Liver (tissue), 9 donors: ENCODE results near the gene SLC49A3. TPM values are rescaled to one million over a fixed set of nuclear protein-coding genes. Genes with fewer than 3 reads are reported as not detected.

ENCODE experiments used
- DNase-seq: peaks from one replicate; pipeline ENCODE4 v3.0.0-alpha.2; 2017; ENCODE audit warnings: low spot score
- H3K27ac ChIP-seq, 2 donors: one replicate each; pipeline ENCODE4 v1.7.0; 2013; ENCODE audit warnings: inconsistent platforms in 2 of 2, low read length in 2 of 2, control low read depth in 1 of 2, low read depth in 1 of 2, mild to moderate bottlenecking in 1 of 2
- H3K27me3 ChIP-seq, 4 donors: one replicate each; pipeline versions ENCODE4 v1.6.1 to v1.7.0; 2013; ENCODE audit warnings: low read length in 3 of 4, inconsistent platforms in 1 of 4, mild to moderate bottlenecking in 1 of 4, moderate library complexity in 1 of 4; ENCODE audit not compliant: control insufficient read depth in 4 of 4, insufficient read depth in 4 of 4
- H3K36me3 ChIP-seq, 4 donors: one replicate each; pipeline versions ENCODE4 v1.6.1 to v1.7.0; 2013; ENCODE audit warnings: low read length in 3 of 4, mild to moderate bottlenecking in 3 of 4, low read depth in 1 of 4, moderate library complexity in 1 of 4; ENCODE audit not compliant: control insufficient read depth in 4 of 4, insufficient read depth in 3 of 4
- H3K4me1 ChIP-seq, 4 donors: one replicate each; pipeline versions ENCODE4 v1.6.1 to v1.7.0; 2013; ENCODE audit warnings: low read length in 3 of 4, mild to moderate bottlenecking in 3 of 4, moderate library complexity in 1 of 4; ENCODE audit not compliant: control insufficient read depth in 4 of 4, insufficient read depth in 4 of 4
- H3K4me3 ChIP-seq, 3 donors: one replicate each; pipeline versions ENCODE4 v1.6.1 to v1.7.0; 2013; ENCODE audit warnings: low read length in 3 of 3, control low read depth in 1 of 3, low read depth in 1 of 3, mild to moderate bottlenecking in 1 of 3
- H3K9ac ChIP-seq, 2 donors: one replicate each; pipeline ENCODE4 v1.7.0; 2013; ENCODE audit warnings: low read length in 2 of 2, mild to moderate bottlenecking in 2 of 2, moderate library complexity in 2 of 2, control low read depth in 1 of 2, low read depth in 1 of 2
- H3K9me3 ChIP-seq, 4 donors: one replicate each; pipeline versions ENCODE4 v1.6.1 to v1.7.0; 2013; ENCODE audit warnings: low read length in 3 of 4; ENCODE audit not compliant: control insufficient read depth in 4 of 4
- ATF3 ChIP-seq: IDR thresholded peaks from 2 replicates; pipeline ENCODE4 v1.6.1; 2016; ENCODE audit warnings: antibody characterized with exemption
- CTCF ChIP-seq: fragments of 150-350 bp; IDR thresholded peaks from 2 replicates; pipeline ENCODE4 v1.5.1; 2017; ENCODE audit warnings: improper control_type of control experiment, low read depth, low read length; ENCODE audit not compliant: missing input control
- EGR1 ChIP-seq, 2 donors: IDR thresholded peaks; 2 replicates each; pipeline ENCODE4 v1.6.1; 2016 to 2018; ENCODE audit warnings: antibody characterized with exemption in 2 of 2, low read depth in 2 of 2
- FOXA1 ChIP-seq: IDR thresholded peaks from 2 replicates; pipeline ENCODE4 v1.6.1; 2016; ENCODE audit warnings: antibody characterized with exemption
- FOXA2 ChIP-seq: IDR thresholded peaks from 2 replicates; pipeline ENCODE4 v1.6.1; 2016; ENCODE audit warnings: antibody characterized with exemption
- GABPA ChIP-seq, 2 donors: IDR thresholded peaks in 1 of 2; conservative IDR thresholded peaks in 1 of 2; 2 replicates each; pipeline ENCODE4 v1.6.1; 2016; ENCODE audit warnings: antibody characterized with exemption in 2 of 2, mild to moderate bottlenecking in 1 of 2, moderate library complexity in 1 of 2
- HNF4A ChIP-seq, 2 donors: conservative IDR thresholded peaks; 2 replicates each; pipeline ENCODE4 v1.6.1; 2016; ENCODE audit warnings: antibody characterized with exemption in 2 of 2, mild to moderate bottlenecking in 2 of 2
- HNF4G ChIP-seq: IDR thresholded peaks from 2 replicates; pipeline ENCODE4 v1.6.1; 2016; ENCODE audit warnings: antibody characterized with exemption
- JUND ChIP-seq, 2 donors: IDR thresholded peaks; 2 replicates each; pipeline ENCODE4 v1.6.1; 2016; ENCODE audit warnings: antibody characterized with exemption in 2 of 2
- RAD21 ChIP-seq, 2 donors: IDR thresholded peaks; 2 replicates each; pipeline ENCODE4 v1.6.1; 2016; ENCODE audit warnings: antibody characterized with exemption in 2 of 2, mild to moderate bottlenecking in 2 of 2
- REST ChIP-seq: IDR thresholded peaks from 2 replicates; pipeline ENCODE4 v1.6.1; 2016; ENCODE audit warnings: antibody characterized with exemption, mild to moderate bottlenecking
- SP1 ChIP-seq: IDR thresholded peaks from 2 replicates; pipeline ENCODE4 v1.6.1; 2018; ENCODE audit warnings: antibody characterized with exemption, mild to moderate bottlenecking
- TAF1 ChIP-seq: conservative IDR thresholded peaks from 2 replicates; pipeline ENCODE4 v1.6.1; 2016; ENCODE audit warnings: antibody characterized with exemption, mild to moderate bottlenecking
- WGBS: extraction: QIAGEN DNeasy Blood & Tissue Kit; methylation state at CpG from one replicate; pipeline ENCODE4 v1.1.7; 2013; 5-methylcytosine and 5-hydroxymethylcytosine counted together
- polyA plus RNA-seq, 2 donors: library from polyadenylated mRNA; stranded (reverse) in 1 of 2; unstranded in 1 of 2; fragments of 200-250 nt in 1 of 2; fragments of >200 nt in 1 of 2; fragmentation: Nextera tagmentation in 1 of 2; extraction: Ambion mirVana in 1 of 2; gene quantifications; one replicate each; pipeline versions ENCODE4 v1.2.1 to v1.2.3, GENCODE V29; 2013 to 2015
- total RNA-seq, 2 donors: library from RNA; depleted of rRNA; stranded (reverse); fragments of >200 nt; gene quantifications; one replicate each; pipeline ENCODE4 v1.2.3, GENCODE V29; 2014
- TF ChIP-seq, protein P1 (sequence below): IDR thresholded peaks from 2 replicates; pipeline ENCODE4 v1.6.1; 2016; ENCODE audit warnings: antibody characterized with exemption
- TF ChIP-seq, protein P2 (sequence below): IDR thresholded peaks from 2 replicates; pipeline ENCODE4 v1.6.1; 2016; ENCODE audit warnings: antibody characterized with exemption
- donor health status: healthy.
- donor health status: healthy.
- donor health status: healthy.
- donor health status: healthy.
- donor health status: healthy.

SLC49A3 gene
- total and polyA plus RNA-seq, 4 donors, result 0.40 to 3.6 (median 2.0) TPM

DNA sequence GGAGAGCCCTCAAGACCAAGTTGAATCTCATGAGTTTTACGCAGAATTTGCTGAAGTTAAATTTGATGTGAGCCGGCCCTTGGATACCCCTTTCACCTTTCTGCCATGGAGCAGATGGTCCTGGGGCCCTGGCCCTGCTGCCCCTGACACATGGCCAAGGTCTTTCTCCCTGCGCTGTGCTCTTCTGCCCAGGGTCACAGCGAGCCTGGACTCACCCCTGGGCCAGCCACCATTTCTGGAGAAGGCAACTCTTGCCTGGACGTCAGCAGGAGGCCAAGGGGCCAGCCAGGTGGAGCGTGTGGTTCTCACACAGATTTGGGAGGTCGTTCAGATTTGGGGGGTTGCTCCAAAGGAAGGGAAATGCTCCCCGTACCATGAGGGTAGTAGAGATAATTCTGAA is 46.6 kb upstream of the SLC49A3 start:
- no peaks in the 10 kb centered on the region for H3K27me3 ChIP-seq
- TF ChIP-seq FOXA1, result no peak
- TF ChIP-seq RAD21 (IDR thresholded peaks at IDR 0.05), result no peak
- TF ChIP-seq CTCF, result no peak
- TF ChIP-seq TAF1, result no peak
- no peak for TF ChIP-seq REST
- TF ChIP-seq, protein P1, sequence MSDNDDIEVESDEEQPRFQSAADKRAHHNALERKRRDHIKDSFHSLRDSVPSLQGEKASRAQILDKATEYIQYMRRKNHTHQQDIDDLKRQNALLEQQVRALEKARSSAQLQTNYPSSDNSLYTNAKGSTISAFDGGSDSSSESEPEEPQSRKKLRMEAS, result no peak
- TF ChIP-seq HNF4G, result no peak
- H3K9me3 ChIP-seq, result no peaks in the 10 kb centered on the region
- H3K27ac ChIP-seq, result no peak overlapping the region
- 97% methylated on average over 8 of the region's 8 CpGs for WGBS
- DNase-seq, result no peak
- no peaks in the 10 kb centered on the region for H3K4me1 ChIP-seq
- H3K36me3 ChIP-seq, result peaks cover 29 to 73% (median 42%) of the 10 kb centered on the region in 4 donors
- no peak overlapping the region for H3K9ac ChIP-seq
- no peak overlapping the region for H3K4me3 ChIP-seq

DNA sequence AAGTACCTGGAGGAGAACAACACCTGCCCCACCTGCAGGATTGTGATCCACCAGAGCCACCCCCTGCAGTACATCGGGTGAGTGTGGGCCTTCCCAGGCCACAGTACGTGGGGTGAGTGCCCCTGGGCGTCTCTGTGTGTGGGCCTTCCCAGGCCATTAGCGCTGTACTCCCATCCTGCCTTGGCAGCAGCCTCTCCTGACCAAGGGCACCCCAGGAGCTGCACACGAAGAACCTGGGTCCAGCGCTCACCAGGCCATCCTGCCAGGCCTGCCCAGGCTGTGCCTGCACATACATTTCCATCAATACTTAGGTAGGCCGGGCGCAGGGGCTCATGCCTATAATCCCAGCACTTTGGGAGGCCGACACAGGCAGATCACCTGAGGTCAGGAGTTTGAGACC is 46.0 kb upstream of the SLC49A3 start:
- no peak overlapping the region for H3K4me3 ChIP-seq
- no peaks in the 10 kb centered on the region for H3K4me1 ChIP-seq
- H3K36me3 ChIP-seq, result peaks cover 28 to 68% (median 41%) of the 10 kb centered on the region in 4 donors
- no peak overlapping the region for H3K9ac ChIP-seq
- WGBS, result 95% methylated on average over 9 of the region's 9 CpGs
- no peaks in the 10 kb centered on the region for H3K27me3 ChIP-seq
- TF ChIP-seq JUND (IDR thresholded peaks at IDR 0.05) (no peak), ATF3 (no peak), GABPA (IDR thresholded peaks at IDR 0.05 in 1 of 2, conservative IDR thresholded peaks at IDR 0.05 in 1 of 2) (no peak), EGR1 (IDR thresholded peaks at IDR 0.05; ENCODE audit: low read depth in 2 of 2) (no peak), SP1 (no peak), HNF4A (conservative IDR thresholded peaks at IDR 0.05) (no peak), RAD21 (IDR thresholded peaks at IDR 0.05) (no peak), REST (no peak), HNF4G (no peak), FOXA2 (no peak), CTCF (no peak)
- TF ChIP-seq, protein P1, result no peak
- TF ChIP-seq, protein P2, sequence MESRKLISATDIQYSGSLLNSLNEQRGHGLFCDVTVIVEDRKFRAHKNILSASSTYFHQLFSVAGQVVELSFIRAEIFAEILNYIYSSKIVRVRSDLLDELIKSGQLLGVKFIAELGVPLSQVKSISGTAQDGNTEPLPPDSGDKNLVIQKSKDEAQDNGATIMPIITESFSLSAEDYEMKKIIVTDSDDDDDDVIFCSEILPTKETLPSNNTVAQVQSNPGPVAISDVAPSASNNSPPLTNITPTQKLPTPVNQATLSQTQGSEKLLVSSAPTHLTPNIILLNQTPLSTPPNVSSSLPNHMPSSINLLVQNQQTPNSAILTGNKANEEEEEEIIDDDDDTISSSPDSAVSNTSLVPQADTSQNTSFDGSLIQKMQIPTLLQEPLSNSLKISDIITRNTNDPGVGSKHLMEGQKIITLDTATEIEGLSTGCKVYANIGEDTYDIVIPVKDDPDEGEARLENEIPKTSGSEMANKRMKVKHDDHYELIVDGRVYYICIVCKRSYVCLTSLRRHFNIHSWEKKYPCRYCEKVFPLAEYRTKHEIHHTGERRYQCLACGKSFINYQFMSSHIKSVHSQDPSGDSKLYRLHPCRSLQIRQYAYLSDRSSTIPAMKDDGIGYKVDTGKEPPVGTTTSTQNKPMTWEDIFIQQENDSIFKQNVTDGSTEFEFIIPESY, result no peak
- no peak overlapping the region for H3K27ac ChIP-seq
- no peak for DNase-seq
- H3K9me3 ChIP-seq, result no peaks in the 10 kb centered on the region
